ENCODE measurements around the gene DIP2C.
A peak's percentile ranks its signal among the peaks of the same experiment; 100 is the strongest.
"Not testable (repeated sequence)": the region's sequence is repeated elsewhere in the genome, so short reads cannot be mapped to it uniquely, and the experiment has no call there.

DIP2C gene

DNA sequence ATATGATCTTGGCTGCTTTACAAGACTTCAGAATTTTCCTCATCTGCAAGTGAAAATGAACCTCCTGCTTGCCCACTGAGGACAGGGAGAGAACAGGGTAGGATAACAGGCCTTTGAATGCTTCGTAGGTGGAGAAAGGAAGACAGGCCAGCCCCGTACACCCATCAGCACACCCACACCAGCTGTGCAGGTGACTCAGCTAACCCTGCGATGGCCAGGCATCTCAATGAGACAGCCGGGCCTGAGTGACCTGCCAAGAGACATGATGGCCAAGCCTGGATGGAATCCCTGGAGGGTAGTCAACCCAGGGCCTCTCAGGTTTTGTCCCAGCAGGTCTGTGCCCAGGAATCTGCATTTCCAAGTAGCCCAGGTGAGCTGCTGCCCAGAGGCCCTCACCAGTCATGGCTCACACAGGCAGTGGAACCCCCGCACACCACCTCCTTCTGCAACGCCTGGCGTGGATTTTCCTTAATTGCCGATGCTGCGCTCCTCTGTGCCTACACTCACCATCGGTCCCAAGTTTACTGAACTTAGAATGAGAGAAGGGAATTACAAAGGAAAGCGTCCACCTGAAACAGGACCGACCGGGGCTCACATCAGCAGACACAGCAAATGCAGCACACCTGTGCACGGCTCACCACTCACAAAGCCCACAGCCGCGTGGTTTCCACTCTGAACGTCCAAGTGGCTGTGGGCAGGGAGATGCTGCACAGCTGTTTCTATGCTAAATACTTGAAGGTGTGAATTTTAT, 163.7 kb downstream of the DIP2C start:
- DNase-seq: no peak

DNA sequence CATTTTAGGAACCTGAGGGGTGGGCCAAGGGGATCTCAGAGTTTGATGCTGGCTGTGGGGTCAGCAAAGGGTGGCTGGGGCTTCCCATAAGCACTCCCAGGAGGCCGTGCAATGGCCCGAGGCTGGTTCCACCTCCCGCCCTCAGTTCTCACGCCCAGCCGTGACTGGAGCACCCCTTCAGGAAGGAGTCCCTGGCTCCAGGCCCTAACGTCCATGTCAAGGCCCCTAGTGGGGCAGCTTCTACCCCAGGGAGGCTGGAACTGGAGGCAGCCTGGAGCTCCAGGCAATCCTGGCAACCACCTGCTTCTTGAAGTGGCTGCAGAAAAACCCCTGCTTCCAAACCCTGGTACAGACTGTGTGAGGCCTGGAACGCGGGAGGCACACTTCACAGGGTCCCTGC, 165.5 kb downstream of the DIP2C start:
- DNase-seq: no peak

DNA sequence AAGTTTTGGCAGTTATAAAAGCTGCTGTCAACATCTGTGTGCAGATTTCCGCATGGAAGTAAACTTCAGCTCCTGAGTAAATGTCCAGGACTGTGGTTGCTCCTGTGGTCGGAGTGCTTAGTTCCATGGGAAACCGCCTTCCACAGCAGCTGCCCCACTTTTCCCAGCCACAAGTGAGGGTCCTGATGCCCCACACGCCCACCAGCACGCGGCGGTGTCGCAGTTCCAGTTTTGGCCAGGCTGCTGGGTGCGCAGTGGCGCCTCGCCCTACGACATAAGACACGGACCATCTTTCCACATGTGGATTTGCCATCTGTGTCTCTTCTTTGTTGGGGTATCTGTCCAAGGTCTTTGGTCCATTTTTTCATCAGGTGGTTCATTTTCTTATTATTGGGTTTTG, 167.1 kb downstream of the DIP2C start:
- DNase-seq: no peak

DNA sequence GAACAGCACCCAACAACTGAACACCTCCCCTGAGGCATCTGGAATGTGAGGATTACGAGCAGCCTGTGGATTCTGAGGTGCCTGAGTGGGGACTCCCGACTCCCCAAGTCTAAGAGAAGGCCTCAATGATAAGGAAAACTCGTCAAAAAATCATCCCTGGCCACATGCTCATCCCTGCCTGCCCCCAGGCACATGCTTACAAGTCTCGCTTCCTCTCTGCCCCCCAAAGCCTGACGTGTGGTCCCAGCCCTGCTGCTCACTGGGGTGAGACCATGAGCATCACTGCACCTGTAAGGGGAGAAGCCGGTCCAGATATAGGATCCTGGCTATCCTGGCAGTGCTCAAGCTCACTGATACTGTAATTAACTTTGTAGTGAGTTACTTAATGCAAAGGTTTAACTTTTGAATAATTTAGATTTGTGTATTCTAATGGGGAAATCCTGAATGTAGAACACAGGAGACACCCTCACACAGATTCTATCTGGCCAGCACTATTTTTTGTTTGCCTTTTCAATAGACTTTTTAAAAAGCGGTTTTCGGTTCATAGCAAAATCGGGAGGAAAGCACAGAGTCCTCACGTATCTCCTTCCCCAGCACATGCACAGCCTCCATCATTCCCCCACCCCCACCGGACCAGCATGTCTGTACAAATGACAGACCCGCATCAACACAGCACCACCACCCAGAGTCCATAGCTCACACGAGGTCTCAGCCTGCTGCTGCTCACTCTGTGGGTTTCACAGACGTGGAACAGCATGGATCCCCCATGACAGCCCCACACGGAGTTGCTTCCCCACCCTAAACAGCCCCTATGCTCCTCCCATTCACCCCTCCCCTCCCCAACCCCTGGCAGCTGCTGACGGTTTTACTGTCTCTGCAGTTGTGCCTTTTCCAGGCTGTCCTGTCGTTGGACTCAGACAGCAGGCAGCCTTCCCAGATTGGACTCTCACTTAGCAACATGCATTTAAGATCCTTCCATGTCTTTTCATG, 167.9 kb downstream of the DIP2C start:
- DNase-seq: no peak

DNA sequence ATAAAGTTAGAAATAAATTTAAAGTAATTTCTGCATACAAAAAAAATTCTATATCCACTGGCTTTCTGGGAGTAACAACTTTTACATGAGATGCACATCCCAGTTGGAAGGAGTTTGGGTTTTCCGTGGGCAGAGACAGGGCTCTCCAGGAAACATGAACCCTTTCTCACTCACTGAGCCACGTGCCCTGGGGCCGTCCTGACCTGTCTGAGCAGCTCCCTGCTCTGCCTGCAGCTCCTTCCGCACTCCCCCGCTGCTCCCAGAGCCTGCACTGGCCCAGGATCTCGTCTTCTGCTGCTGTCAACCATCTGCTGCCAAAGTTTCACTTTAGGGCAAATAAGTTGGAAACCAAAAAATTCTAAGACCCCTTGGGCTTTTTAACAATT, 169.1 kb downstream of the DIP2C start:
- DNase-seq: no peak

DNA sequence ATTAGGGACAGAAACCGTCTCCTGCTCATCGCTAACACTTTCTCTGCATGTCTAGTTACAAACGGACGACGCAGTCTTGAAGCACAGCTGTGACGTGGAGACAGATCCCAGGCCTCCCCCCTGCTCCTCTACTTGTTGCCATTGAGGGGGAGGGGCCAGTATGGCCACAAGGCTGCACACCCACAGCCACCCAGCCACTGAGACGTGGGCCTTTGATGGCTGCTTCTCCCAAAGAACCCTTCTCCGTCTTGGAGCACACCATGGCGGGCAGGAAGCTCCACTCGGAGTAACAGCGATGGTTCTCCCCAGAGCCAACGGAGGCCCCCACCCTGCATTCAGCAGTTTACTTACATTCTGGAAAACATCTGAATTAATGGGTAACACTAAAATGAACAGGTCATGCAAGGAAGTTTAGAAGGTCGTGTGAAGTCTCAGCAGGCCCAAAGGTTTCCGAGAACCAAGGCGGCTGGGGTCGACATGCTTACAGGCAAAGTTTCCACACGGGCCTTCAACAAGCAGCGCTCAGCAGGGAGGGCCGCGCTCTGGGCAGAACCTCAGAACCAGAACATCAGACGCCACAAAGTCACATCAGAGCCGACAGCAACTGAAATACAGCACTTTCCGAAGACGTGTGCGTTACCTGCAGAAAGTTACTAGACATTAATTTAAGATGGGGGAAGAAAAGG, 169.6 kb downstream of the DIP2C start:
- no peak for DNase-seq

DNA sequence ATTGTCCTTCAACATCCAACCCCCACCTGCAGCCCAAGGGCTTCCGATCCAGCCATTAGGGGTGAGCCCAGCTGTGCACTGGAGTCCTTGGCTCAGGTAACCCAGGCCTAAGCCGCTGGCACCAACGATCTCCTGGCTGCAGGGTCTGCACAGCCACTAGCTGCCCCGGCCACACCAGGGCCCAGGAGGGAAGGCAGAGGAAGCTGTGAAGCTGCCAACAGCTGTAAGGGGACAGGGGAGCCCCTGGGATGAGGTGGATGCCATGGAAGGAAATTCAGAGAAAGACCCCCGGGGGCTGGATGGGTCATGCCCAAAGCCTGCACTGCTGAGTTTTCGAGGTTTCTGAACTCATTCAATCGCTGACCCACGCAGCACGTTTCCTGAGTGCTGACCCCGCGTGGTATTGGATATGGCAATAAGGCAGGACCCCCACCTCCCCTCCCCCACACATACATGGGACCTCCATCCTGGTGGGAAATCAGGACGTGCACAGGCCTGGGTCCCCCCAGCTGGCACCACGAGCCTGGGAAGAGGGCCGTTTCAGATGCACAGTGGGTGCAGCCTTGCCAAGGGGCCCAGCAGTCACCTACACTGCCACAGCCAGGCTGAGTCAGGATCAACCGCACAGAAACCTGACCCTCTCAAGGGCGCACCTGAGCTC, 170.3 kb downstream of the DIP2C start:
- DNase-seq: no peak

DNA sequence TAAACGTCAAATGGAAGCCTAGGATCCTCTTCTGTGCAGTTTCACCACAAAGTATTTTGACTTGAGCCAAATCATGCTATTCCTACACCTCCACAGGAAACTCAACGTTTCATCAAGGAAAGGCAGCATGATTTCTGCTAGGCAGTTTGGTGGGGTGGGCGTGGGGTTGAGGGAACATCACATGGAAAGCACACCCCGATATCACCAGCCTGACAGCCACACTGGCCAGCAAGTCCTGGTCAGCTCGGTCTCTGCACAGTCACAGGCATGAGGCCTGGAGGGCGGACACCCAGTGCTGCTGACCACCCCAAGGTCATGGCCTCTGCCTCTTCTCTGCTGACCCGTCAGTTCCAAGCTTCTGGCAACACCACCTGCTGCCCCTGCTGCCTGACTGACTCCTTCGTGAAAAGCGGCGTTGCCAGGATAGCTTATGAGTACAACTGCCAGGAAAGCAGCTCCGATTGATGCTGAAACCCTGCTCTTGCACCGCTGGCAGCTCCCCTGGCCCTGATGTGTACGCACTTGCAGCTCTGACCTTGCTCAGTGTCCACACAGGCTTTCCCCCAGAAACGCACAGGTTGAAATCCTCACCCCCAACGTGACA, 171.5 kb downstream of the DIP2C start:
- no peak for DNase-seq

DNA sequence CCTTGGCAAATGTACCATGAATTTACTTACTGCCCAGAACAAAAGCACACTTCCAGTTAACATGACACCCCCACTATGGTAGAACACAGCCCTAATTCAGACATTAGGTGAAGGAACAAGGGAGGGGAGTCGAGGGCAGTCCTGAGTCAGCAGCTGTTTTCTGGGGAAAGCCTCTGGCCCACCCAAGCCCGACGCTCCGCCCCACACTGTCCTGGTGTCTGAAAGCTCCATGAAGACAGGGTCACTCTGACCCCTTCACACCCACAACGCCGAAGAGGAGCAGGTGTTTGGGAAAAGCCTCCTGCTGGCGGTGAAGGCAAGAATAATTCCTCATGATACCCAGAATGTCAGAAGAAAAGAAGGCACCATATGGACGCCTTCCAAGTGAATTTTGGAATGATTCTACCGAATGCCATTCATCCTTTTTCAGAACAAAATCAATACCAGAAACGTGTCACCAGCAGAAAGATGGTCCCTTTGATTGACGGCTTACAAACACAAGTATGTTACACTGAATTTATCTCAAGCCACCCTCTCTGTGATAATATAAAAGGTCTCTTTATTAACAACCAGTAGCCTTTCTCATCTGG, 172.1 kb downstream of the DIP2C start:
- DNase-seq: no peak

DNA sequence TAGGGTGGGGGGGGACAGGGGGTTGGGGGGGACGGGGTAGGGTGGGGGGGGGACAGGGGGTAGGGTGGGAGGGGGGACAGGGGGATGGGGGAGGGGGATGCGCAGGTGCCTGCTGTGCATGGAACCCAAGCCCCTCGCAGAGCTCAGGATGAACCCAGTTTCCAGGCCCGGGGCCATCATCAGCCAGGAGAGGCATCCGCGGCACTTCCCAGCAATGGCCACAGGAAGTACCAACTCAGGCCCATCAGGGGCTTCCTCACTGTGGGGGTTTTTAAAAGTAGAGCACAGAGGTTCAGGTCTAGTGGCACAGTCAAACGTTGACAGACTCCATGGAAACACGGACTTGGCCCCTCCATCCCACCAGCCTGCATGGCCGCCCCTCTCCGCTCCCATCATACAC, 172.7 kb downstream of the DIP2C start:
- no peak for DNase-seq

DNA sequence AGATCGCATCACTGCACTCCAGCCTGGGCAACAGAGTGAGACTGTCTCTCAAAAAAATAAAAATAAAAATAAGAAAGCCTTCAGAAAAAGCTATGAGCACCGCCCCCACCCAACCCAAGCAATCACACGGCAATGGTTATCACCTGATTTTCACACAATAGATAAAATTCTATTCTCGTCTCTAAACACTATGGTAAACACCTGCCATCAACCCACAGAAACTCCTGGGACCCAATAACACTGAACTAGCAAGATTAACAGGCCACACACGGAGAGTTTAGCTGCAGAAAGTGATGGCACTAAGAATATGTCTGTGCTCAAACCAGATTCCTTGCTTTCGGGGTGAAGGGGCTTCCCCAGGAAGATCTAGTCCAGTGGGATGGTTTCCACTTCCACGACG, 173.8 kb downstream of the DIP2C start:
- DNase-seq: no peak

DNA sequence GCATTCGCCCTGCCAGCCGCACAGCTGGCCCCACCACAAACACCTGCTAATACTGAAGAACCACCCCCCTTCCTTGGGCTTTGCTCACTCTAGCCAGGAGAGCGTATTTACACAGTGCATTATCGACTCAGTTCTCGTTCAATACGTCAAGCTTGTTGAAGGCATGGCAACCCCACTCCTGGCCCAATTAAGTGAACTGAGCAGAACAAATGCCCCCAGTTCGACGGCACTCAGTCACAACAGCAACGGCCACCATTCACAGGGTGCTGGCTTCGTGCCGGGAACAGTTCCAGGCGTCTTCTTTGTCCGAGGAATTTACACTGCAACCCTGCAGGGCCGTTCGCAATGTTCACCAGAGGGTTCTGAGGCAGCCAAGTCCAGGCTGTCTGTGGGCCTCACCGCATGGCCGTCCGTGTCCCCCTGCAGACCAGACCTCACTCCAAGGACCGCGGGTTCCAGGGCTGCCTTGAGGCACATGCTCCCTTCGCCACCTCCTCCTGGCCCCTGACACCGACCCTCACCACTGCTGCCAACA, 175.3 kb downstream of the DIP2C start:
- DNase-seq: no peak

DNA sequence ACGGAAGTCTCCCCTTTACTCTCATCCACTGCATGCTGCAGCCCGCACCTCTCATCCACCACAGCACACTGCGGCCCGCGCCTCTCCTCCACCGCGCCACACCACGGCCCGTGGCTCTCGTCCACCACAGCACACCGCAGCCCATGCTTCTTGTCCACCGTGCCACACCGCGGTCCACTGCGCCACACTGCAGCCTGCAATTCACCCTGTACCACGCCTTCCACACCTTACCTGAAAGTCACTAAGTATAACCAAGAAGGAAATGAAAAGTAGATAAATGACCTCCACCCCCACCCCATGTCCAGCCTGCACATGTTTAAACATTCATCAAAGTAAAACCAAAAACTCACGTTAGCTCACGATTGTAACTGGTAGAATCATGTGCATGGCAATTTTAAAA, 176.1 kb downstream of the DIP2C start:
- DNase-seq: no peak

DNA sequence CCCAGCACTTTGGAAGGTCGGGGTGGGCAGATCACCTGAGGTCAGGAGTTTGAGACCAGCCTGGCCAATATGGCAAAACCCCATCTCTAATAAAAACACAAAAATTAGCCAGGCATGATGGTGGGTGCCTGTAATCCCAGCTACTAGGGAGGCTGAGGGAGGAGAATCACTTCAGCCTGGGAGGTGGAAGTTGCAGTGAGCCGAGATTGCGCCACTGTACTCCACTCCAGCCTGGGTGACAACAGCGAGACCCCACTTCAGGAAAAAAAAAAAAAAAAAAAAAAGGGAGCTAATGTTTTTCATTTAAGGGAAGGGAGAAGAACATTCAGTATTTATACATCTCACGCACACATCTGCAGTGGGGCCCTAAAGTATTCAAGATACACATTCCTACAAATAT, 176.8 kb downstream of the DIP2C start:
- not testable (repeated sequence) for DNase-seq

DNA sequence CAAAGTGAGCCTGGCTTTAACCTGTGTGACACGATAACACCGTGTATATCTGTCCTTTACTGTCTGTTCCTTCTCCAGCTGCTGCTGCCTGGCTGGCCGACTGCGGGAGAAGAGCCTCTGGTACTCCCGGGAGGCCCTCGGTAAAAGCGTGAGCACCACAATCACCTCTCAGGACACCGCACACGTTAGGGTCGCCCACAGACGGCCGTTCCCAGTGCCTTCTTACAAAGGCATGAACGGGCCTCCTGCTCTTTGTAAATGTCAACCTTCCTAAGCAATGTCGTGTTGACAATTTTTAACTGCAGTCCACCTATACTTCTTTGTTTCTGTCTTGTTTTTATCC, 177.6 kb downstream of the DIP2C start:
- no peak for DNase-seq

DNA sequence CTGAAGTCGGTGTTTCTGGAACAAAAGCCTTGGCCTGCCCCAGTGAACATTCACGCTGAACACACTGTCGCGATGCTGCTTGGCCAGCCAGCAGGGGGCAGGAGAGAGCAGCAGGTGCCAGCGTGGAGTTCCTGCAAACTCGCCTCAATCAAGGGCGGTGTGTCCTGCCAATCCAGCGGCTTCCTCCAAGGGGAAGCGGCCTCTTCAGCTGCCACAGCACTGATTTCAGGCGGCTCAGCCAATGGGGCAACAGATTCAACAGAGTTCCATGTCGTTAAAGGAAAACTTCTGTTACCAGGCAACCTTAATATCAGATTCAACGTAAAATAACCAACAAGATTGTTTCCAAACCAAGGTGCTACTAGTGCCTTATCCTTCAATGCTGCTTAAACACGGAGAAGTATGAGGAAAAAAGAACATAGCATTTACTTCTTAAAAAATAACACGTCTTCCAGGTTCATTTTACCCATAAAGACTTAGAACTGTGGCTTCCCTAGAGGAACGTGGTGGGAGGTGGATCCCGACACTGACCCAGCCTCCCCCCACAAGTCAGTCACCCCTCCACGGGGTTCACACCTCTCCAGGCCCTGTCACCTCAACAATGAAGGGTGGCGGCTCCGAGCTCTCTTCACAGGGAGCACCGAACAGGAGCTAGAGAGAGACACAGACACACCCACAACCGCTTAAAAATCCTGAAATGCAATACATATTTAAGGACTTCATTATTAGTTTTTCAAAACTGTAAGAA, 178.2 kb downstream of the DIP2C start:
- peak; percentile 79 for DNase-seq

DNA sequence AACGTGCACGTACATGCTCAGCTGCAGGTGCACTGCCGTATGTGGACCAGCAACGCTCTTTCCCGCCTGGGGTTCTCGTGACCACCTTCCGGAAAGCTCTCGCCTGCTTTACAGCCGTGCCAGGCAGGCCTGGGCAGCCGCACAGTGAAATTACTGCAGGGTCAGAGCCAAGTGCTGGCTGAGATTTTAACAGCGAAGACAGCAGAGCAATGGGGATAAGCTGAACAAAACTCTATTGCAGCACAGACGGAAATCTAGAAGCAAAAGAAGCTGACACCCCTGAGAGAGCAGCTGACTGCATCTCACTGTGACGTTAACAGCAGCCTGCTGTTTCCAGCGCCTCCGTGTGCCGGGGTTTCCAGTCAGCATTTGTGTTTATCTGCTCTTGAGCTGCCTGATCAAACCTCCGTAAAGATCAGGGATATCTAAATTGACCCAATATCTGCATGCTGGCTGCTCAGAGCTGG, 179.0 kb downstream of the DIP2C start:
- no peak for DNase-seq

DNA sequence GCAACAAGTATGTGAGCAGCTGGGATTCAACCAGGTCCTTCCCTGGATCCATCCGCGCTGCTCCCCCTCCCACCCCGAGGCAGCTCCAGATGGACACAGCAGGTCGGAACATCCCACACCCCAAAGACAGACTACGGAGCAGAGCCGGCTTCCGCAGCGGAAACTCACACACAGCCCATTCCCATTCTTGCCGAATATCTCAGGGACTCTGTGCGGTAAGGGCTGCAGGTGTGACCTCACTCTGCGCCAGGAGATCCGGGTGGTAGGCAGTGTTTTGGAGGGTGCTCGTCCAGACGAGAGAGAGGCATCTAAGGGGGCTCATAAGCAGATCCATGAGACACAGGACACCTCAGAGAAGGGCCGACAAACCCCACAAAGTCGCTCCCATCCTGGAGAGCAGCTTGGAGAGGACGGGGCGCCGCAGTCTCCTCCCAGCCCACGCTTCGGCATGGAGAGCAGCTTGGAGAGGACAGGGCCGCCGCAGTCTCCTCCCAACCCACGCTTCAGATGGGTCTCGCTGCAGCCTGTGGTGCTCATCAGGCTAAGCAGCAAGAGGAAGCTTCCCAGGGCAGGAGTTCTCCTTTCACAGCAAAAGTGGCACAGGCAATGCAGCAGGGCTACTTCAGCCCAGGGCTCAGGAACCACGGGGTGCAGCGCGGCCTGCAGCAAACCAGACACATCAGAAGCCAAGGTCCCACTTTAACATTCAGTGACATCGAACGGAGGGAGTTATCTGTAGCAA, 179.9 kb downstream of the DIP2C start:
- DNase-seq: no peak

DNA sequence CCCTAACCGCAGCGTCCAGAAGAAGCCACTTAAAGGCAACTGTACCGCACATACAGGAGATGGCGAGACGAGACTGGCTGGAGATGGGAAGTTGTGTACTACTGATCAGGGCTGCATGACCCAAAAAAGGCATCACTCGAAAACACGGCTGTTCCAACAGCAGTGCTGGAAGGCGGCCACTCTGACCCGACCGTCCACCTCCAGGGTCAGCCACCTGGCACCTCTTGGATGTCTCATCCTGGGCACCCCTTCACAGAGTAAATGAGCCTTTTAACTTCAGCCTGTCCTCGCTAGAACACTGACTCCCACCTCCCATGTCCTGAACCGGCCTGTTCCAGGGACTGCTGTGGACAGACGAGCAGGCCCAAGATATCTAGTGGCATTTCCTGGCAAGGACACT, 180.7 kb downstream of the DIP2C start:
- no peak for DNase-seq

DNA sequence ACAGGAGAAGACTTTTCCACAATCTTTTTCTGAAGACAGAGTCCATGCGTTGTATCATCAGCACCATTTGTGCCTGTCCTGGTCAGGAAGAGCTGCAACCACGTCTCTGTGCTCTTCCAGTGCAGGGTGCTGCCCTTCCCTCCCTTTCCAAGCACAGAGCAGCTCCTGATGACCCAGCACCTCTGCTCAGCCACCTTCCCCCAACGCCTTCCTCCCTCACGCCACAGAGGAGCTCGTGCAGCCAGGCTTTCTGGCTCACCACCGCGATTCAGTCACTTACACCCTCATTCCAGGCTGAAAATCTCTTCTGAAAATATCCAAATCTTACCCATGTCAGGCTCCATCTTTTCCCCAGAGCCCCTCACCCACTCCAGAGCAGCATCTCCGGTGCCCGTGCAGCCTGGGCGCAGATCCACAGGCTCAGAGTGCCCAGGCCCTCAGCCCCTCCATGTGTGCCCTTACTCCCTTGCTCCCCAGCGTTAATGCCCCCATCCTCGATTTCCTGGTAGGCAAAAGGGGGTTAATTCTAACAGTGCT, 181.5 kb downstream of the DIP2C start:
- no peak for DNase-seq
